NCI-H774 (cell line): ENCODE measurements around the gene APPBP2.
"Not testable (repeated sequence)": the region's sequence is repeated elsewhere in the genome, so short reads cannot be mapped to it uniquely, and the experiment has no call there.

Experiments used
- DNase-seq: peaks from one replicate; lab custom pipeline; 2025; lab: John Stamatoyannopoulos, UW

APPBP2 gene, protein sequence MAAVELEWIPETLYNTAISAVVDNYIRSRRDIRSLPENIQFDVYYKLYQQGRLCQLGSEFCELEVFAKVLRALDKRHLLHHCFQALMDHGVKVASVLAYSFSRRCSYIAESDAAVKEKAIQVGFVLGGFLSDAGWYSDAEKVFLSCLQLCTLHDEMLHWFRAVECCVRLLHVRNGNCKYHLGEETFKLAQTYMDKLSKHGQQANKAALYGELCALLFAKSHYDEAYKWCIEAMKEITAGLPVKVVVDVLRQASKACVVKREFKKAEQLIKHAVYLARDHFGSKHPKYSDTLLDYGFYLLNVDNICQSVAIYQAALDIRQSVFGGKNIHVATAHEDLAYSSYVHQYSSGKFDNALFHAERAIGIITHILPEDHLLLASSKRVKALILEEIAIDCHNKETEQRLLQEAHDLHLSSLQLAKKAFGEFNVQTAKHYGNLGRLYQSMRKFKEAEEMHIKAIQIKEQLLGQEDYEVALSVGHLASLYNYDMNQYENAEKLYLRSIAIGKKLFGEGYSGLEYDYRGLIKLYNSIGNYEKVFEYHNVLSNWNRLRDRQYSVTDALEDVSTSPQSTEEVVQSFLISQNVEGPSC

DNA sequence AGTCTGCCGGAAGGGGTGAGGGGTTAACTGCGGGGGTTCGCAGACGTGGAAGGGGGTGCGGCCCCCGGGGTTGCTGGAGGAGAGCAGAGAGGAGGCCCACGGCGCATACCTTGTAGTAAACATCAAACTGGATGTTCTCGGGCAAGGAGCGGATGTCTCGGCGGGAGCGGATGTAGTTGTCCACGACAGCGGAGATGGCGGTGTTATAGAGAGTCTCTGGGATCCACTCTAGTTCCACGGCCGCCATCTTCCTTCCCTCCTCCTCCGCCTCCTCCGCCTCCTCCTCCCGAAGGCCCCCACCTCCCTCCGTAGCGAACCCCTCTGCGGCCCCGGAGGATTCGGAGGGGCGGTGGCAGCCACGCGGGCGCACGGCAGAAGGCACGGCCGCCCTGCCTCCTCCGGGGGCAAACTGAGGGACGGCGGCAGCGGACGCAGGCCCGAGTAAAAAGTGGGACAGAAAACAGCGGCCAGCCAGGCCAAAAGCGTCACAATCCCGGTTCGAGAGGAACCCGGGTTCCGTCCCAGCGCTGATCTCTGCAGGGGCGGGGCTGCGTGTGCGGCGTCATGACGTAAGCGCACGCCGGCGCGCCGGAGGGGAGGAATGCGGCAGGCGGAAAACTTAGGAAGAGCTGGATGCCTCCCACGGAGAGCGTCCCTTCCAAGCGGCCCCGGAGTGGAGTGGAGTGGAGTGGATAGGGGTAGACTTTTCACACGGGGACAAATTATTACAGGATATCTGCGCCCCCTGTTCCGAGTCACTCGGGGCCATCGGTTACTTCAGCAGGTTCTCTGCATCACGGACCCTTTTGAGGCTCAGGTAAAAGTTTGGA lies at the start of gene APPBP2:
Gene APPBP2, minus strand, starts transcription at position 558 of the 830 bp plus-strand sequence. Its CDS starts 311 bp downstream, at position 247.
- DNase-seq: peak; percentile 89

DNA sequence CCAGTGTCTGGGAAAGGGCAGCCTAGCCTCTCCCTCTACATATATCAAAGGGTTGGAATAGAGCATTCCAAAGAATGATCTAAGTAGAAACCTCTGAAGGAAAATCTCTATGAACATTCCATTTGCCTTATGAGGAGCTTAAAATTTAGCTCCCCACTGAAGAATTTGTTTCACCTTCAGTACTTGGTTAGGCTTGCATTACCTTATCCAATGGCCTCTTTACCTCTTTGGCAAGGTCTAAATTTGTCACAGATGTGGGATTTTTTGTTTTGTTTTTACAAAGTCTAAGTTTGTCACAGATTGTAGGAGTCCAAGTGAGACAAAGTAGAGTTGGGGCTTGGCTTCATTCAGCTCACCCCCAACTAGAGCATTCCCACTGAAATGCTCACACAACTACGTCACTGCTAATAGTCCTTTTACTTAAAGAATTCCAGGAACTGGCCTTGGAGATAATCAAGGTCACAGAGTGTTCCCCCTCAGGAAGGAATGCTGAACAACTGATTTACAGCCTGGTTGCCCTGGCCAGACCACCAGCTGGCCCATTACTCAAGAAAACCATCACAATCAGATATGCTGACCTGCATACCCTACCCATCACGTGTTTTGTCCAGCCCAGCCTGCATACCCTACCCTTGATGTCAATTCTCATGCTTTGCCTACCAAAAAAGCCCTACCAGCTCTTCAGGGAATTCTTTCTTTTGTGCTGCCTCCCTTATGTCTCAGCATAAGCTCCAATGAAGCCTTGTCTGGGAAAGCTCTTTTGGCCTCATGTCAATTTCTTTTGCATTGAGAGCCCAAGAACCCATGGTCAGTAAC lies 47.4 kb upstream of the APPBP2 start:
- no peak for DNase-seq

DNA sequence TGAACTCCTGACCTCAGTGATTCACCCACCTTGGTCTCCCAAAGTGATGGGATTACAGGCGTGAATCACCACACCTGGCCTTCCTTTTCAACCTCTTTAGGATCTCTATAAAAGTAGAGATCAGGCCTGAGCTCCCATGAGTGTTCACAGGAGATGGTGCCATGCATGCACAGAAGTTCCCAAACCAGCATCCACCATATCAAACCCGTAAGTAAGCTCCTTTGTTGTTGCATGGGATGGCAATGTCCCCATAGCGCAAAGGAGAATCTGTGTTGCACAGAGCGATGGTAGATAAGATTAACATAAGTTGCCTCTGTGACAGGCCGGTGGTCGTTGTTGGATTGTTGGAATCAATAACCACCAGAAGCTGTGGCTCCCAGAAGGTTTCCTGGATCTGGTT lies 39.2 kb upstream of the APPBP2 start:
- no peak for DNase-seq

DNA sequence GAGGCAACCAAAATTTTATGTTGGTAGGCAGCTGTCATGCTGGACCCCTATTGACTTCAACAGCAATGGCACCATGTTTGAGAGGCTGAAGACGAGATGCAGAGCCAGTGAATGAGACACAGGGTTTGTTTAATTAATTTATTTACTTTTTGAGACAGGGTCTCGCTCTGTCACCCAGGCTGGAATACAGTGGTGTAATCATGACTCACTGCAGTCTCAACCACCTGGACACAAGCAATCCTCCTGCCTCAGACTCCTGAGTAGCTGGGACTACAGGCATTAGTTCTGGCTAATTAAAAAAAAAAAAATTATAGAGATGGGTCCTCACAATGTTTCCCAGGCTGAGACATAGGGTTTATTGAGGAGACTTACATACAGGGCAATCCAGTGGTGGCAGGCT lies 37.7 kb upstream of the APPBP2 start:
- no peak for DNase-seq

DNA sequence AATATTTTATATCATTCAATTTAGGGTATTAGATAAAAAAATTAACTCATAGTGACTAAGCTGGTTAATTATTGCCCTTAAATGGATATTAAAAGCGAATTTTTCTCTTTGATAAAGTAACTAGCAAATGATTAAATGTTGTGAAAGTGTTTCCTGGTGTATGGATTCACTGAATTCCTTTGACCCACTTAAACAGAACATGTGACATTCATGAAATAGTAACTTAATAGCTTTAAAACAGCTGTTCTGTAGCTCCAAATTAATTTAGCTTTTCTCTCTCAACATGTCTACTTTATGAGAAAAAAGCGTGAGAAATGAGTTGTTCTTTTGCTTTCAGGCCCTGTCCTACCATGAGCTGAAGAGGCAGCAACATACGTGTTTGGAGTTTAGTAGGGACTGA lies 36.4 kb upstream of the APPBP2 start:
- DNase-seq: no peak

DNA sequence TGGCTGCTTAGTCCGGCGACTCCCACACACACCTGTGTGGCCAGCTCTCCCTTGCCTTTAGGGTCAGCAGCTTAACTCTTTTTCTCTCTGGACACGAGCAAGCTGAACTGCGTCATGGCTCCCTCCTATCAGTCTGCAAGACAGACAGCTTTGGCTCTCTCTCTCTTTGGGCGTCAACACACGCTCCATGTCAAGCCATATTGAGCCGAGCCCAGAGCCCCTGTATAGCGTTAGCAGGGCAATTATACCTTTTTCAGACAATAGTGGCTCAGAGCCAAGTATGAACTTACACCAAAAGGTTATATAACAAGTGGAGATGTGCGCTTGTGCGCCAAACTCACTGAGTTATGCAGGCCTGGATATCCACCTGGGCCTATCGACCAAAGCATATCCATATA lies 34.8 kb upstream of the APPBP2 start:
- no peak for DNase-seq

DNA sequence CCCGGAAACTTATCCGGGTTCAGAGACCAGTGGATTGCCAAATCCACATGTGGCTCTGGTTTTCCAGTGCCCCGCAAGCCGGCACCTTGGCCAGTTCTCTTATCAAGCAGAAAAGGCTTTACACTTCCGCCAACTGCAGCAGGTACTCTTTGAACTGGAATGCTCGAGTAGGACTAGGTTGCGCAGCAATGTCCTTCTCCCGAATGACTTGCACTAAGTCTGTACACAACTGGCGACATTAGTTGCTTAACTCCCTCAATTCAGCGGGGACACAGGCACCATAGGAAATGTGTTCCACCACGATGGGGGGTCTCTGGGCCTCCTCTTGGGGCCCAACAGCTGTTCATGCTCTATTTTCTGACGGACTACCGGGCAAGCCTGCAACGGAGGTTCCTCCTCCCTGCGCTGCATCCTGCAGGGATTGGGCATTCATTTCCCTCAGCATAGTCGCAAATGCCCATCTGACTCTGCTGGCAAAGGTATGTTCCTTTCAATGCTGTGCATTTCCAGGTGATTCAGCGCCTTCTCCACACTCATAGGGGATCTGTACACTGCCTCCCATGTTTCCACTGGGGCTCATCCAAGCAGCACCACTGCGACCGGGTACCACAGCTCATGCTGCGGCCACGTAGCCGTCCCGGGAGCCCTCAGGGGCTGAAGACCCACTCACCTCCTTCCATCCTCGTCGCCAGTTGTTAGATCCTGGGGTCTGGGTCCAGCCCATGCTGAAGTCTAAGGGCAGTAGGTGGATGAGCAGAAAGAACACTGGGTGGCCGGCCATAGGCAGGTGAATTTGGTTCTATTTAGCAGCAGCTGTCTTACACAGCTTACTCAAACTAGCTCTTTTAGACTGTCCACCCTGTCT lies 34.2 kb upstream of the APPBP2 start:
- DNase-seq: no peak

DNA sequence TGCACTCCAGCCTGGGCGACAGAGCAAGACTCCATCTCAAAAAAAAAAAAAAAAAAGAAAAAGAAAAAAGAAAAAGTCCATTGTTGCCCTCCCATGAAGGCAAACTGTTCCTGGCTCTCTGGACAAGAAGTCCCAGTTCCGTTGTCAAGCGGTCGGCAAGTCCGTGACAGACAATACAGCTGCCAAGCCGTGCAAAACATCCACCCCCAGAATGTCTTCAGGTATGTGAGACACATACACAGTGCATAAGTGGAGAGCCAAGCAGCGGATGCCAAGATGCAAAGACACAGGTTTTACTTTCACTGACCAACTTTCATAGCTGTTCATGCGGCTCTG lies 33.6 kb upstream of the APPBP2 start:
- no peak for DNase-seq

DNA sequence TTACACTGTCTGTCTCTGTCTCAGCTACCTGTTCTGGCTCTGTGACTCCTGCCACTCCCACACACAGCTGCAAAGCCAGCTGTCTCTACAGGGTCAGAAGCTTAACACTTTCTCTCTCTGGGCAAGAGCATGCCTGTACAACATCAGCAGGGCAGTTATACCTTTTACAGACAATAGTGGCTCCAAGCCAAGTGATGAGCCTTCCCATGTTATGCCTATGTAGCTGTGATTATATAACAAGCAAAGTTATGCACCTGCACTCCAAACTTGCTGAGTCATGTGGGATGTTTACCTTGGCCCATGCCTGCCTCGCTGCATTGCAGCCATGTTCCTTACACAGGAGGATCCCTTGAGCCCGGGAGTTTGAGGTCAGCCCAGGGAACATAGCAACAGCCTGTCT lies 31.8 kb upstream of the APPBP2 start:
- no peak for DNase-seq

DNA sequence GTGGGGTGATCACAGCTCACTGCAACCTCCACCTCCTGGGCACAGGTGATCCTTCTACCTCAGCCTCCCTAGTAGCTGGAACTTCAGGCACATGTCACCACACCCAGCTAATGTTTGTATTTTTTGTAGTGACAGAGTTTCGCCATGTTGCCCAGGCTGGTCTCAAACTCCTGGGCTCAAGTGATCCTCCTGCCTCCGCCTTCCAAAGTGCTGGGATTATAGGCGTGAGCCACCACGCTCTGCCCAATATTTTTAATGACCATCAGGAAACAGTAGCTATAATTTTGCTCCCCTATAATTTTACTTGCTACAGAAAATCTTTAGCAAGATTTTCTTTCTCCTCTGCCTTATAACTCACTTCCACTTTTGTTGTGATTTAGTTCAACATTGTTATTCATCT lies 29.7 kb upstream of the APPBP2 start:
- DNase-seq: no peak

DNA sequence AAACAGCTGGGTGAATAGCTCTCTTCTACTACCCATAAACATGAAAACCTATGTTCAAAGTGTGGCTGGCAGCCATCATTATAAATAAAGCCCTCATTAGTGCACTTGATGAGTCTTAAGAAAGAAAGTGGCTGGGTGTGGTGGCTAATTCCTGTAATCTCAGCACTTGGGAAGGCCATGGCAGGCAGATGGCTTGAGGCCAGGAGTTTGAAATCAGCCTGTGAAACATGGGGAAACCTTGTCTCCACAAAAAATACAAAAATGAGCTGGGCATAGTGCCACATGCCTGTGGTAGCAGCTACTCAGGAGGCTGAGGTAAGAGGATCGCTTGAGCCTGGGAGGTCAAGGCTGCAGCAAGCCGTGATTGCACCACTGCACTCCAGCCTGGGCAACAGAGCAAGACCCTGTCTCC lies 28.3 kb upstream of the APPBP2 start:
- DNase-seq: no peak

DNA sequence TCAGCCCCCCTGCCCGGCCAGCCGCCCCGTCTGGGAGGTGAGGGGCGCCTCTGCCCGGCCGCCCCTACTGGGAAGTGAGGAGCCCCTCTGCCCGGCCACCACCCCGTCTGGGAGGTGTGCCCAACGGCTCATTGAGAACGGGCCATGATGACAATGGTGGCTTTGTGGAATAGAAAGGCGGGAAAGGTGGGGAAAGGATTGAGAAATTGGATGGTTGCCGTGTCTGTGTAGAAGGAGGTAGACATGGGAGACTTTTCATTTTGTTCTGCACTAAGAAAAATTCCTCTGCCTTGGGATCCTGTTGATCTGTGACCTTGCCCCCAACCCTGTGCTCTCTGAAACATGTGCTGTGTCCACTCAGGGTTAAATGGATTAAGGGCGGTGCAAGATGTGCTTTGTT lies 26.2 kb upstream of the APPBP2 start:
- not testable (repeated sequence) for DNase-seq

DNA sequence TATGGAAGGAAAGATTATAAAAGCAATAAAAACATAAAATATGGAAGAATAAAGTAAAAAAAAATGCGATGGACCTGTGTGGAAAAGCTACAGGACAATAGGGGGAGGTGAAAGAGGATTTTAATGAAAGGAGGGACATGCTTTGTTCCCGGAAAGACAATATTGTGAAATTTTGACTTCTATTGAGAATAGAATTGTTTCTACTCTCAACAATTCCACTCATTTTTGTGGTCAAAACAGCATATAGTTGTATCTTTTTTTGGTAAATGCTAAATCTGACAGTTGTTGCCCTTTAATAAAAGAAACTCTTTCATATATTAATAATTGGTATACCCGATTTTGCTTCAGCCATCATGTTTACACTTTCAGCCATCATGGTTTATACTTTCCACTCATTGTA lies 22.9 kb upstream of the APPBP2 start:
- no peak for DNase-seq

DNA sequence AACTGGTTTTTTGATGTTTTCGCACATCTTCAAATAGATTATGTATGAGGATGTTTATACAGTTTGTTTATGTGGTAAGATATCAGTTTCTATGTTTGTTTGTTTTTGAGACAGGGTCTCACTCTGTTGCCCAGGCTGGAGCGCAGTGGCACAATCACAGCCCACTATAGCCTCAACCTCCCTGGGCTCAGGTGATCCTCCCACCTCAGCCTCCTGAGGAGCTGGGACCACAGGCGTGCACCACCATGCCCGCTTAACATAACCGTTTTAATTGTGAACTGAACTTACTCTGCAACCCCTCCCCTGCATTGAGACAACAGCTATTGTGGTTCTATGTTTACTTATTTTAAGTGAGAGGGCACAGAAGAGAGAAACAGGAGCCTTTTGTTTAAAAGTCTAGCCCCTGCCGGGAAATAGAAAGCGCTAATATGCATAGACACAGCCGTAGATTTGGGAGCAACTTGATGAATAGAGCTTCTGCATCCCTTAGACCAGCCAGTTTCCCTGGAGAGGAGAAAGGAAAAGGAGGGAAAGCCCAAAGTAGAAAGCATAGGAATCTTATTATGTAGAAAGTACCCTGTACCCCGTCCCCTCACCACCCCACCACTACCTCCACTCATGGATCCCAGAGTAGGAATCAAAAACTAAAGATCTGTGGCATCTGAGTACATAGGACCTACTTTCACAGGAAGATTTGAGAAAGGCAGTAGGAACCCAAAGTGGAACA lies 19.6 kb upstream of the APPBP2 start:
- no peak for DNase-seq

DNA sequence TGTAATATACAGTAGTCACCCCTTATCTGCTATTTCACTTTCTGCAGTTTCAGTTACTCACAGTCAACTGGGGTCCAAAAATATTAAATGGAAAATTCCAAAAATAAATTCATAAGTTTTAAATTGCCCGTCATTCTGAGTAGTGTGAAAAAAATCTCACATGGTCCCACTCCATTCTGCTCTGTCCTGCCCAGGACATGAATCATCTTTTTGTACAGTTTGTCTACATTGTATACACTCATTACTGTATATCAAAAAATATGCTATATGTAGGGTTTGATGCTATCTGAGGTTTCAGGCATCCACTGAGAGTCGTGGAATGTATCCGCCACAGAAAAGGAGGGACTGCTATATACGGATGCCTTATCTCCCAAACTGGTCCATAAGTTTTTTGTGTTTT lies 16.0 kb upstream of the APPBP2 start:
- no peak for DNase-seq

DNA sequence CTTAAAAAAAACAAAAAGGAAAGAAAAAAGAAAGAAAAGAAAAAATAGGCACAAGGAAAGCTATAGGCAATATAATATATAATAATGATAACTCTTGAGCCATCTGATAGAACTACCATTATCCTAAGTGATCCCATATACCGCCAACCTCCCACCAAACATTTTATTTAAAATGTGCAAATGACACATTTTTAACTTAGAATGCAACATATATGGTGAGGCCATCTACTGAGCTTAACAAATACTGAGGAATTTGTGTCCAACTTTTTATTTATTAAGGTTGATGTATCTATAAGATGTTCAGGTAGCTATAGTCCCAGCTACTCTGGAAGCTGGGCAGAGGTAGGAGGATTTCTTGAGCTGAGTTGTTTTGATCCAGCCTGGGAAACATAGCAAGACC lies 14.4 kb upstream of the APPBP2 start:
- DNase-seq: no peak

DNA sequence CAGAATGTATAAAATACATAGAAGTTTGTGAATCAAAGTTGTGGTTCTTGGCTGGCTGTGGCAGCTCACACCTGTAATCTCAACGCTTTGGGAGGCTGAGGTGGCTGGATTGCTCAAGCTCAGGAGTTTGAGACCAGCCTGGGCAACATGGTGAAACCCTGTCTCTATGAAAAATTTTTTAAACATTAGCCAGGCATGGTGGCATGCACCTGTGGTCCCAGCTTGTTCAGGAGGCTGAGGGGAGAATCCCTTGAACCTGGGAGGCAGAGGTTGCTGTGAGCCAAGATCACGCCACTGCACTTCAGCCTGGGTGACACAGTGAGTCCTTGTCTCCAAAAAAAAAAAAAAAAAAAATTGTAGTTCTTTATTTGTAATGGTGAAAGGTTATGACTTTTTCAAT lies 13.8 kb upstream of the APPBP2 start:
- no peak for DNase-seq

DNA sequence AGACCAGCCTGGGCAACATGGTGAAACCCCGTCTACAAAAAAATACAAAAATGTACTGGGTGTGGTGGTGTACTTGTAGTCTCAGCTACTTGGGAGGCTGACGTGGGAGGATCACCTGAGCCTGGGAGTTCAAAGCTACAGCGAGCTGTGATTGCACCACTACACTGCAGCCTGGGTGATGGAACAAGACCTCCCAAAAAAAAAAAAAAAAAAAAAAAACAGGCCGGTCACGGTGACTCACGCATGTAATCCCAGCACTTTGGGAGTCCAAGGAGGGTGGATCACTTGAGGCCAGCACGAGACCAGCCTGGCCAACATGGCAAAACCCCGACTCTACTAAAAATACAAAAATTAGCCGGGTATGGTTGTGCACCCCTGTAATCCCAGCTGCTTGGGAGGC lies 12.7 kb upstream of the APPBP2 start:
- DNase-seq: no peak

DNA sequence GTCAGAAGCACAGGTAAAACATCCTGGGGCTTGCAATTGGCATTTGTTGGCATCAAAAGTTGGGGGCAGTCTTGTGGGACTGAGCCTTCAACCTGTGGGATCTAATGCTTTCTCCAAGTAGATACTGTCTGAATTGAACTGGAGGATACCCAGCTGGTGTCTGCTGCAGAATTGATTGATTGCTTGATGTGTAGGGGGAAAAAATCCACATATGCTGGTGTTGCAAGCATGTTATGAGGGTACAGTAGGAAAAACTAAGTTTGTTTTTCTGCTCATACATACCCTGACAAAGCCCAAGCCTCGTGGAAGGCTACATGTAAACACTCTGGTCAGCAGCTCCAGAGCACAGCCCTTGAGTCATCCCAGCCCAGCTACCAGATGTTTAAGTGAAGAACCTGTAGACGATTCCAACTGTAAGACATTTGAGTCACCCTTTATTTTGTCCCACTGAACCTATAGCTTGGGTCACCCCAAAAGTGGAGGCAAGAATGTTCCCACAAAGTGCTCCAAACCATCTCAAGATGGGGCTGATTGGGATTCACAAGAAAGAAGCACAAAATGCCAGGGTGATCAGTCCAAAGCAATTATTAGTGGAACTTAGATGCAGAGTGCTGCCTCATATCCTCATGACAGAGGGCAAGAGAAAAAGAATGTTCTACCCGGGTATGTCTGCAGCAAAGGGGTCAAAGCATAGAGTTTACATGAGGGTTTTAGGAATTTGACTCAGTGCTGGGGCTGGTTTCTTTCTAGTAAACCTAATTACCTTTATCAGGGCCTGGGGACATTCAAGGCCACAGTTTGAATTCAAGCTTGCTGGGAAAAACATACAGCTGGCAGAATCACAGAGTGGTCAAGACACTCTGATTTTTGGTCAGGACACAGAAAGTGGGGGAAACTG lies 9.6 kb upstream of the APPBP2 start:
- DNase-seq: no peak
